CD4-positive, alpha-beta T cell treated with Interleukin-4 for 4 hours (primary cell): ENCODE results near the gene NKIRAS2.

Experiments
- DNase-seq: peaks from one replicate; pipeline ENCODE4 v3.0.0-alpha.2; 2020

The NKIRAS2 gene

DNA sequence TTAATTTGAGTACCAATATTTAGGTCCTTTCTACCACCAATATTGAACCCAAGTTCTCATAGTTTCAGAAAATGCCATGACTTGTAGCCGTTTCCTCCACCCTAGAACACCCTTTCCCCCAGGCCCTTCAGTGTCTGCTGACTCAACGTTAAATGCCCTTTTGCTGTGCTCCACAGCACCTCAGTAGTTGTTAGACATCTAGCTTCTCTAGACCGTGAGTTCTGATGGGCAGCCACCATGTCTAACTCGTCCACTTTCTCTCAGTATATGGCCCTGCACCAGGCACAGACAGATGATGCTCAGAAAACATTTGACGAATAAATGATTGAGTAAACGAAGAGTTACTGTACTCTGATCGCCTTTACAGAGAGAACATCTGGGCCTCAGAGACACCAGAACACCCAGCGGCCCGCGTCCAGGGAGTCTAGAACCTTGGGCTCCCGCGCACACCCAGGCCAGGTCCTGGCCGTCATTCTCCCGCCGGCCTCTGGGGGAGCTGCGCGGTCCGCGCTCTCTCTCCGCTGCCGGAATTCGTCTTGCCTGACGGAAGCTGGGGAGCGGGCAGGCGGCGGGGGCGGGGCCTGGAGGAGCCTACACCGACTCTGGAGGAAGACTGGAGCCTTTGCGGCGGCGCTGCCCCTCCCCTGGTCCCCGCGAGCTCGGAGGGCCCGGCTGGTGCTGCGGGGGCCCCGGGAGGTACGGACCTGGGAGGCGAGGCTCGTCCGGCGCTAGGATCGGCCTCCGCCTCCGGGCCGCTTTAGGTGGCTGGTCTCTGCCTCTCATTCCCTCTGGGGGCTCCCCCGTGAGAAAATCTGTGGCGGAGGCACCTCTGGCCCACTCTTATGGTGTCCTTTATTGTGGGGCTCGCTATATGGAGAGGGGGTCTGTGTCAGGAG is at the start of gene NKIRAS2:
Gene NKIRAS2, plus strand, starts transcription at position 582 of the 896 bp plus-strand sequence. CDS start 1,488 bp downstream, outside the sequence.
- DNase-seq = peak; percentile 92

DNA sequence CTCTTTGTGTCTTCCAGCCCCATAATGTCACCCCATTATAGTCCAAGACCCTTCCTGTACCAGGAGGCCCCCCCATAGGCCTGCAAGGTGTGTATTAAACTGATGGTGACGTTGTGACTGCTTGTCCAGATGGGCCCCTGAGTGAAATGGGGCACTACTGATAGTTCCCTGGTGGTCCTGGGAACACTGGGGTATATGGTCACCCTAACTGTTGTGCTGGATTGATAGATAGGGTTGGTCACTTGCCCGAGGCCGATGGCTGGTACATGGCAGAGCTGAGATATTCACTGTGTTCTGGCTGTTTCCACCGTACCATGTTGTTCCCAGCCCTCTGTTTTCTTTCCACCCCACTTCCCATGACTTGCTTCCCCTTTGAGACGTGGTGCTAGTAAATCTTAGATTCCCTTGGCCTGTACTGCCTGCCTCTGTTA is 49.0 kb upstream of the NKIRAS2 start:
- DNase-seq = no peak

DNA sequence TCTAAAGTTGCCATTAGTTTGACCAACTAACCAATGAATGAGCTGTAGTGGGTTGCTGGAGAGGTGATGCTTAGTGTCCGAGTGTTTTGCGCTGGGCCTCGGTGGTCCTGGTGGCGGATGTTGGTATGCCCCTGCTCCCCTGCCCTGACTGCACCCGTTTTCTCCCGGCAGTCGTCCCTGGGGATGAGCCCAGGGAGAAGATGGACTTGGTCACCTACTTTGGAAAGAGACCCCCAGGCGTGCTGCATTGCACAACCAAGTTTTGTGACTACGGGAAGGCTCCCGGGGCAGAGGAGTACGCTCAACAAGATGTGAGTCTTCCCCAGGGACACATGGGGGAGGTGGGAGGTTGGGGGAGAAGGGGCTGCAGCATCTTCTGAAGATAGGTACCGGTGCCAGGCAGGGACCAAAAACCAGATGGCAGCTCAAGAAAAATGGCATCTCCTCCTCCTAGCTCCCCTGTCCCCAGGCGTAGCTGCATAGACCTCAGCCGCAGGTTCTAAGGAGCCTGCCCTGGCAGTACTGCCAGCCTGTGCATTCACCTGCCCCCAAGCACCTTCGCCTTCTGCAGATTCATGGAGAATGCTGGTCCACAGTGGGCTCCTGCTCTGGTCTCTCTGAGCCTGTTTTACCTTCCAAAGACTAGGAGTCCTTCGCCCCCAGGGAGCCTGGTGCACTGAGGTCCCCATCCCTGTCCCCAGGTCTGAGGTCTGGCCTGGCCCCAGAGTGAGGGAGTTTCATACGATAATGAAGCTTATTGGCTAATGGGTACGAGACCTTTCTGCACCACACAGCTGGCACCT is 48.0 kb upstream of the NKIRAS2 start:
- DNase-seq = no peak

DNA sequence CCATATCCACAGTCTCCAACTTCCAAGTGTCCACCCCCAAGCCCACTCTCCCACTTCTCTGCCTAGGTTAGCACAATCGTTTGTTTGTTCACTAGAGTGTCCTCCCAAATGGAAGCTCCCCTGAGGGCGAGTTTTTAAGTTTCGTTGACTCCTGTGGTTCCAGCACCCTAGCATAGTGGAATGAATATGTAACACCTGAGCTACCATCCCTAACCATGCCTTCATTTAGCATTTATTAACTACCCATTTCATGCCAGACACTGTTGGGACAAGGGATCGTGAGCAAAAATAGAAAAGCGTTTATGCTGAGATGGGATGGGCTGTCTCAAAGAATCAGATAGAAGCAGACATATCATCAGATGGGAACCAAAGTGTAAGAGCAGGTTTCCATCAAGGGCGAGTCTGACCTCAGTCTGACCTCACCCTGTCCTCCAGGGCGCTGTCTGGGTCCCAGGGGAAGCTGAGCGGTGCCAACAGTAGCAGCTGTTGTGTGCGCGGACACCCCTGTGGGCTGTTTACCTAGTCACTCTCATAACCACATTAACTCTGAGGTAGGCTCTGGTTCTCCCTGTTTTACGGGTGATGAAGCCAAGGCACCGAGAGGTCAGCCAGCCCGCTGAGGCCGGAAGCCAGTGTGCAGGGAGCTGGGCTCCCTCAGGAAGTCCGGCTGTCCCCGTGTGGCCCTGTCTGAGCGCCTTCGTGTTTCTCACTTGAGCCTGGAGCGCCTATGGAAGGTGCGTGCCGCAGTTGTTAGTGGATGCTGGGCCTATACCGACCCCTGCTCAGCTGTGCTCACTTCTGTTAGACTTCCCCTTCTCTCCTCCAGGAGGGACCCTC is 47.1 kb upstream of the NKIRAS2 start:
- no peak for DNase-seq

DNA sequence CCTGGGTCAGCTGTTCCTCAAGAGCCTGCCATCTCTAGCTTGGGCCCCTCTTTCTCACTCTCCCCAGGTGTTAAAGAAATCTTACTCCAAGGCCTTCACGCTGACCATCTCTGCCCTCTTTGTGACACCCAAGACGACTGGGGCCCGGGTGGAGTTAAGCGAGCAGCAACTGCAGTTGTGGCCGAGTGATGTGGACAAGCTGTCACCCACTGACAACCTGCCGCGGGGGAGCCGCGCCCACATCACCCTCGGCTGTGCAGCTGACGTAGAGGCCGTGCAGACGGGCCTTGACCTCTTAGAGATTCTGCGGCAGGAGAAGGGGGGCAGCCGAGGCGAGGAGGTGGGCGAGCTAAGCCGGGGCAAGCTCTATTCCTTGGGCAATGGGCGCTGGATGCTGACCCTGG is 46.5 kb upstream of the NKIRAS2 start:
- DNase-seq = no peak

DNA sequence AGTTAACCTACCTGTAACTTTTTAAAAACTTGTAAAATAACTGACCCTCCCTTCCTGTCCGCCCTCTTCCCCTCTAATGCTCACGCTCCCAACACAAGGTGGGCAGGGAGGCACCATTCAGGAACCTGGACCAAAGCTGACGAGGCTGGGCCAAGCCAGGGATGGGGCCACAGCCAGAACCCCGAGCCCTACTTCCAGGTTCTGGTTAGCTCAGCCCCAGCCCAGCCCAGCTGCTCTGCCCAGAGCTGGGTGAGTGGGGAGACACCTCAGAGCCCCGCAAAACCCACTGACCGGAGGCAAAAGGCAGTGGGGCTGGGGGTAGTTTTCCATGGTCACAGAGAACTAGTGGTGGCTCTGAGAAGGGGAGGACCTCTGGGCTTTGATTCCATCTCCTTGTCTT is 45.9 kb upstream of the NKIRAS2 start:
- DNase-seq = no peak

DNA sequence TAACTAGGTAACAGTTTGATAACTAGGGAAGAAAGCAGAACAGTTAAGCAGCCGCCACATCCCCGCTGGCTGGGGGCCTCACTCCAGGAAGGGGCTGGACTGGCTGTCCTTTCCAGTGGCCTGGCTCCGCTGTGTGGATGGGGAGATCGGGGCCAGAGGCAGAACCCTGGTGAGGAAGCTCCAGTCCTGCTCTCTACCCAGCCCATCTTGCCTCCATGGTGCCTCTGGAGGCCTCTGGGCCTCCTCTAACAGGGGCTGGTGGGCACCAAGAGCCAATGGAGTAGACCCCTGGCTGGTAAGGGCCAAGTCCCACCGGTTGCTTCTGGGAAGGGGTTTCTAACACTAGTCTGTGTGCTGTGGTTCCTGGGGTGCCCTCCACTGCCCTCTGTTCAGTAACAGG is 45.2 kb upstream of the NKIRAS2 start:
- DNase-seq = no peak

DNA sequence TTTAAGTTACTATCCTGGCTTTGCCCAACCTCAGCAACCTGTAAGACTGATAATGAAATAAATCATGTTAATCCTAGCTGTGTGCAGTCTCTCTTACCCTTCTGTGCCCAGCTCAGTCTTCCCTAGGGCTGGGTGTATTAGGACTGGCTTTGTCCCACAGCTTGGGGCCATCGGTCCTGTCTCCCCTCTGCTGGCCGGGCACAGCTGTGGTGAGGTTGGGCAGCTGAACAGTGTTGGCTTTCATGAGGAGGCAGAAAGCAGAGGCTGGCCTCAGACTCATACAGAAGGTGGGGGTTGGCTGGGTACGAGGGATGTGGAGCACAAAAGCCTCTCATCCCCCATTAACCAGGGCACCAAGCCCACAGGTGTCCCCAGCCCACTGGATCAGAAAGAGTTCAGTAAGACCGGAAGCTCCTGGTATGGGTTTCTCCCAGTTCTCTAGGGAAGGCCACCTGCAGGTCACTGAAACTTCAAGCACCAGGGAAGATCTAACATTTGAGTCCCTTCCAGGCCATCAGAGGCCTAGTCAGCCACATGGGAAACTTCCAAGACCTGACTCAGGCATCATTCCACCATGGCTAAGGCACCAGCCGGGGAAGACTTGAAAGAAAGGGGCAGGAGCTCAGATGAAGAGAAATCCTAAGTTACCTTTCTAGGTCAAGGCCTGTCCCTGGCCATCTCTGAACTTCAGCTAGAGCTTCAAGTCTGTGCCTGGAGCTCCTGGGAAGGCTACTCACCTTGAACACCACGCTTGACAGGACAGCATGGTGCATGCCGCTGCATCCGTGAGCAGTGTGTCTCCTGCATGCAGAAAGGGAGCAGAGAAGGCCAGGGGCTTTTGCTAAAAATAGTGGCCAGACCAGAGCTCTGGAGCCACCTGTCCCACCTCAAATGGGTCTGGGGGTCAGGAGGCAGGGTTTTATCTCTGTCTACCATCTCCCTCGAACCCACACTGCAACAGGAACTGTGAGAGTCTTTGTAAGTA is 44.5 kb upstream of the NKIRAS2 start:
- no peak for DNase-seq

DNA sequence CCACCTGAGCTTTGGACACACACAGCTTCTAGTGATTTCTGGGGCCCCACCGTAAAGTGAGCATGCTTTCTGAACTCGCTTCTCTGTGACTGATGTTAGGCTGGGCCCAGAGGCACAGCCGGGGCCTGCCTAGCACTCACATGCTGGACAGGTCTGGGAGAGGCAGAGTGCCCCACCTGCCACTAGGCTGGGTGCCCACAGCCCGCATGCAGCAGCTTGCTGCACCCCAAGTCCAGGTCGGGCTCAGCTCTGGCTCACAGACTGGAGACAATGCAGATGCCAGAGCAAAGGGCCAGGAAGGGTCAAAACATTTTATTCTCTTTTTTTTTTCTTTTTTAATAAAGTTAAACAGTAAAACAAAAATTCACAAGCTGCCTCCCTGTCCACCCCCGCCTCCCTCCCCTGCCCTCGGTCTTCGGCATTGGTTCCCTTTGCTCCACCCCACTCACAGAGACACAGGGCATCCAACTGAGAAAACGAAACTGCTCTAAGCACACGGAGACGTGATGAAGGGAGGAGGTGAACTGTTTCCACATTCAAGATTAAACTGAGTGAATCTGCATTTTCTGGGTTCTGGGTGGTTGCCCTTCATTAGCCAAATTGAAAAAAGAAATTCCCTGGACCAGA is 43.6 kb upstream of the NKIRAS2 start:
- no peak for DNase-seq

DNA sequence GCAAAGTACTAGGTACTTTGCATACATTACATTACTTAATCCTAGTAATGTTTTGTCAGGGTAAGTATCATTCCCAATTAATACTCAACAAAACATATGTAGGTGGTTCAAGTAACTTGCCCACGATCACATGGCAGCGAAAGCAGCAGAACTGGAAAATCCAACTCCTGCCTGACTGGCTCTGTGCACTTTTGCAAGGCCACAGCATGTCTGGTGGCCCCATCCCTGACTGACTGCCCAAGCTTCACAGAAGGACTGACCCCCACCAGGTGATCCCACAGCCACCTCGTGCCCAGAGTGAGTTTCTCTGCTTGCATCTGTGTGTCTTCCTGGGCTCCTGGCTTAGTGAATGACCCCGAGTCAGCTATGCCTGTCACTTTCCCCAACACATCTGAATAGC is 41.9 kb upstream of the NKIRAS2 start:
- DNase-seq = no peak

DNA sequence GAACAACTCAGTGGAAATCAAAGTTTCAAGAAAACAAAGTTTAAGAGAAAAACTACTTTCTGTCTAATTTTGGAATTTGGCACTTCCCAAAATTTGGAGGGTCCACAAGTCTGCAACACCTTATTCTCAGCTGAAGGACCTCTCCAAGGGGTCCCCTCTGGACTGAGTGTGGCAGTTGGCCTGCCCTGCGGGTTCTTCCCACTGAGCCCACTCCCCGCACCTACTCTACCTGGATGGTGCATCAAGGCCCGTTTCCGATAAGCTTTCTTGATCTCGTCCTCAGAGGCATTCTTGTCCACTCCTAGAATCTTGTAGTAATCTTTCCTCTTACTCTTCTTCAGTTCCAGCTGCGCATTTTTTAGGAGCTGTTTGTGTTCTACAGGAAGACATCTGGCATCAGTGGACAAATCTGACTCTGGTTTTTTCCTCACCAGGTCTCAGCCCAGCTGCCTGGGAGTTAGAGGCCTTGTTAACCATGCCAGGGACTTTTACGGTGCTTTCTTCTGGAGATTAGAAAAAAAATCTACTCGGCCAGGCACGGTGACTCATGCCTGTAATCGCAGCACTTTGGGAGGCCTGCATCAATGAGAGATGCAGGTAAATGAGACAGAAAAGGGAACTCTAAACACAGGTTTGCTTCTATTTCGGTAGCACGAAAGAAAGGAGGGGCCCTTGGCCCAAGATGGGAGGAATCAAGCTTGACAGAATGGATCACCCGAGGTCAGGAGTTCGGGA is 37.7 kb upstream of the NKIRAS2 start:
- DNase-seq = no peak

DNA sequence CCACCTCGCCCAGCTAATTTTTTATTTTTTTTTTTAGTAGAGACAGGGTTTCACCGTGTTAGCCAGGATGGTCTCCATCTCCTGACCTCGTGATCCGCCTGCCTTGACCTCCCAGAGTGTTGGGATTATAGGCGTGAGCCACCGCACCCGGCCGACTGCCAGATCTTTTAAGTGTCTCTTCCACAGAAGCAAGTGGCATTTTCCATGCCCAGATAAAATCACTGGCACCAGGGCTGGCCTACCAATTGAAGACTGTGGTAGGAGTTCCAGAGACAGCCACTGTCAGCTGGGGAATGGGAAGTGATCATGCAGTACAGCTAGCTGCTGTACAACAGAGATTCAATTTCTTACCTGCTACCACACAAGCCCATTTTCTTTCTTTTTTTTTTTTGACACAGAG is 35.4 kb upstream of the NKIRAS2 start:
- DNase-seq = no peak

DNA sequence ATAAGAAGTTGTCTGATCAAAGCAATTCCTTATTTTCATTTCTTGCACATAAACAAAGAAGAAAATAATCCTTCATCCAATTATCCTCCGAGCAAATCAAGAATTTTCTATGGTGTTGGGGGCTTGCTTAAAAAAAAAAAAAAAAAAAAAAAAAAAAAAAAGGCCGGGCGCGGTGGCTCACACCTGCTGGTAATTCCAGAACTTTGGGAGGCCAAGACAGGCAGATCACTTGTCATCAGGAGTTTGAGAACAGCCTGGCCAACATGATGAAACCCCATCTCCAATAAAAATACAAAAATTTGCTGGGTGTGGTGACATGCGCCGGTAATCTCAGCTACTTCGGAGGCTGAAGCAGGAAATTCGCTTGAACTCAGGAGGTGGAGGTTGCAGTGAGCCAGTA is 34.0 kb upstream of the NKIRAS2 start:
- no peak for DNase-seq

DNA sequence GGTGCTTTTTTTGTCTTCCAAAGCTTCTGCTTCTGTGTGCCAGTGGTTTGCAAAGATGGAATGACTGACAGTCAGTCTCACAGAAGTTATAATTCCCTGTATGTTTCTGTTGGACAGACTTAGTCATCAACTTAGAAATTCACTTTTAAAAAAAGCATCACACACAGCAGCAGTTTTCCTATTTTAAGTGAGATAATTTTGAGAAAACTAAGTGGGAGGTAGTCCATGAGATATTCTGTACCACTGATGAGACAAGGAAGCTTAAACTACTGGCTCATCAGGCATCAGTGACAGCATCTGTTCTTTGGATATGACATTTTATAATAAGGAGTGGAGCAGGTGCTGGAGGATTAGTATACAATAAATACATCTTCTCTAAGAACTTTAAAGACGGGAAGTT is 33.3 kb upstream of the NKIRAS2 start:
- no peak for DNase-seq

DNA sequence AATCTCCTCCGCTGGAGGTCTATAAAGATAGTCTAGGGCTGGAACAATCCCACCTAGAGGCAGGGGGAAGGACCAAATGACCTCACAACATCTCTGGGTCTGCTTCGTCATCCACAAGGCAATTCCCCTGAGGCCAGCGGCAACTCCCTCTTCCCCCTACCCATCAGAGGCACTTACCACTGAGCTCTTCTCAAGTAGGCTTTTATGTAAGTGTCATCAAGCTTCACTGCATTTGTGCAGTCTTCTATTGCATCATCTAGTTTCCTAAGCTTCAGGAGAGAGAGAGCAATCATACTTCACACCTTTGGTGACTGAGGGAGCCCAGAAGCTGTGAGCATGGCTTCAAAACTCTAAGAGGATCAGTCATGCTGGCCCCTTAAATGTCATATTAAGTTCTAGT is 32.2 kb upstream of the NKIRAS2 start:
- DNase-seq = no peak

DNA sequence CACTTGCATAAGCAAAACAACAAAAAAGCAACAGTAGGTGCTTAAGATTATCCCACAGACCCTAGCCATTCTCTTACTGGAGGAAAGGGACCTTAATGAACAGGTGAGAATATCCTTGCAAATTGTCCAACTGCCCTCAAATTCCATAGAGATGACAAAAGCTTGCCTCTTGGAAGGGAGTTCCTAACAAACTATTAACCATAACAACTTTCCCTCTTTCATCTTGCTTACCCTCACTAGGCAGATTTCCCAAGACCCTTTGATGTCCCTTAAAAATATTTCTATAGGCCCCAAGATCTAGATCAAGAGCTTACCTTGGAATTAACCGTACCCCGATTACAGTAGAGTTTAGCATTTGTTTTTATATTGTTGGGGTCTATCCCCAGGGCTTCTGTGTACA is 31.5 kb upstream of the NKIRAS2 start:
- no peak for DNase-seq

DNA sequence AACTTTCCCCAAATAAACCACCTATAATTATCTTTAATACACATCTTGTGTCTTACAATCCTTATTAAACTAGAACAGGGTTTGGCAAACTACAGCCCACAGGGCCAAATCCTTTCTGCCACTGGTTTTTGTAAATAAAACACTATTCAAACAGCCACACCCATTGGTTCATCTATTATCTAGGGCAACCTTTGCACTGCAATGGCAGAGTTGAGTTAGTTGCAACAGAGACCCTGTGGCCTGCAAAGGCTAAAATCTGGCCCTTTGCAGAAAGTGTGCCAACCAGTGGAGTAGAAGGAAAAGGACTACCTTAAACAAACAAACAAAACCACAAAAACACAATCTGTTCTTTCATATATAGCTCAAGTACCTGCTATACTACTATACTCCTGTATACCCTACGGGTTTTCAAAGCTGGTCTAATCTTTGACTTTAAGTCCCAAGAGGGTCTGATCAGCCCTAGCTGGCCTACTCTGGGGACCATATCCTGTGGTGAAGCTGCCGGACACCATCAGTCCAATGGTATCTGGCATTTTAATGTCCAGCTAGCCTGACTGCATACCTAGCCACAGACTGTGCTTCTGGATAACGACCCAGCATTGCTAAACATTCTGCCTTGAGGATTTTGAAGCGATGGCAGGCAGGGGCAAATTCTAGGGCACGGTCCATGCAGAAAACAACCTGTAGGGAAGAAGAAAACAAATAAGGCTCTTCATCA is 30.0 kb upstream of the NKIRAS2 start:
- DNase-seq = no peak

DNA sequence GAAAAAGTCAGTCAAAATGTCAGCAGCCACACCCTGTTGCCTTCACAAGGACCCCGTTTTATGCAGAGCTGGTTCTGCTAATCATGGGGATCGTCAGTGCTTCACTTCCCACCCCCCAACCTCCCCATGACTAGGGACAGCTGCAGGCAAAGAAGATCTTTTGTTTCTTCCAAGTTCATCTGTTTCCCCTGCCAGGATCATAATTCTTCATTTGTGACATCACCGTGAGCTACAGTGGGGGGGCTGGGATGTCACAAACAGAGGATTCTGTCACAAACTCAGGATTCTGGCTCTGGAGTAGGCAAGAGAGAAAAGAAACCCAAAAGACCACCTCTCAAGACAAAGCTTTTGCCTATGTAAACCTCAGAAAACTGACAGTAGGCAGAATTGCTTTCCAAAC is 27.3 kb upstream of the NKIRAS2 start:
- DNase-seq = no peak

DNA sequence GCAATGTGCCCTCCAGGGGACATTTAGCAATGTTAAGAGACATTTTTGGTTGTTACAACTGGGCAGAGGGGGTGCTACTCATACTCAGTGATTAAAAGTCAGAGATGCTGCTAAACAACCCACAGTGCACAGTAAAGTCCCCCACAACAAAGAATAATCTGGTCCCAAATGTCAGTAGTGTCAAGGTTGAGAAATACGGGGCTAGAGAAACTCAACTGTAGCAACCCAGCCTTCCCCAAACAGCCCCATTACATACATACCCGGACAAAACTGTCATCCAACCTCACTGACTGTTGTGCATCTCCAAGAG is 23.1 kb upstream of the NKIRAS2 start:
- DNase-seq = no peak

DNA sequence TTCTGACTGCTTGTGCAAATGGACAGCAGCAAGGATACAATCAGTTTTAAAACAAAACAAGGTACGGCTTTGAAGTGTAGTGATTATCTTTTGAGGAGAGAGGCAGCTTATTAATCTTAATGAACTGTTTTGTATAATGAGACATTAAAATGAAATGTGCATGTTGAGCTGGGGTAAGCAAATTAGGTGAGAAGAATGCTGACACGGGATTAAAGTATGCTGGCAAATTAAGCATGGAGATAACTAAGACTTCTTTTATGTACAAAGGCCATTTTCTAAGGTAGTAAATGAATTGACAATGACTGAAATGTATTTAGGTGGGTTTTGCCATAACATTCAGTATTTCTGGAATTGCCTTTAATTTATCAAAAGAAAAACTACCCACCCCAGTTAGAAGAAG is 21.4 kb upstream of the NKIRAS2 start:
- DNase-seq = no peak
